C4-2B (cell line): ENCODE data around the gene GALNTL6.

Experiments
- CTCF ChIP-seq: fragments of 450-650 bp; conservative IDR thresholded peaks from 2 replicates; pipeline ENCODE4 v1.5.1; 2017; ENCODE audit warnings: mild to moderate bottlenecking
- ZFX ChIP-seq: fragments of 450-650 bp; IDR thresholded peaks from 2 replicates; pipeline ENCODE4 v1.6.1; 2017

DNA sequence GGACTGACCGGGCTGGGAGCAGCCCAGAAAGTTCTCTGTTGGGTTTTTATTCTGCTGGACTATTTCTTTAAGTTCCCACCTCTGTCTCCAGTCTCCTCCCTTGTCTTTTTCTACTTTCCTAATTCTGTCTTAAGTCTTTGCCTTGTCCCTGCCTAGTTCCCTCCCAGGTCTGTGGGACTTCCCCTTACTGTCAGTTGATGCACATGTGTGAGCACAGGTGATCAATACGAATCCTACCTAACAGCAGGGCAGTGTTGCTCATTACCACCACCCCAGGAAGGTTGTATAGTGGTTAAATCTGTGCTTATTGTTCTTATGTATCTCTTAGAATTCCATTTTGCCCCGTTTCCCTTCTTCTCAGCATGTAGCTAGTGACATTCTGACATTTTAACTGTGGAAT lies 62.1 kb downstream of the GALNTL6 start:
- no peak for TF ChIP-seq CTCF
- TF ChIP-seq ZFX: no peak
